ENCODE data around the gene DGUOK.

DGUOK gene

DNA sequence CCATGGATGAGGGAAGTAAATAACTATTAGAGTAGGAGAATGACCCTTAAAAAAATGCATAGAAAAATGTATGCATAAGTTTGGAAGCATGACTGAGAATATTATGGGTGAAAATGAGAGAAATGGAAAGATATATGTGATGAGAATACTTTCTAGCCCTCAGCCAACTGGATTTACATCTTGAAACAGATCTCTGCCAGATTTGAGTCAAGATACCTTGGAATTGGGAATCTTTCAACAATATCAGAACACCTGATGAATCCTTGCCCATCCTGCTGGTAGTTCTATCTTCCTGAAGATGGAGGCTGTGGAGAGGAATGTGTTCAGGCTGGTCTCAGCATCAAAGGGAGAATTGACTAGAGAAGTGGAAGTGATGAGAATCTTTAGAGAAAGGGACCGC is 63.9 kb downstream of the DGUOK start:
- DNase-seq (ENCODE audit: low read depth): no peak
- H3K4me3 ChIP-seq (replicated peaks; ENCODE audit: low read depth, low read length): no peak overlapping the region
- no peak for TF ChIP-seq CTCF (IDR thresholded peaks at IDR 0.05; ENCODE audit: low read length, missing control alignments)

GRCh38 chr2:73992036-73992435 is 65.4 kb downstream of the DGUOK start:
- no peak for DNase-seq (ENCODE audit: low read depth)
- TF ChIP-seq CTCF (IDR thresholded peaks at IDR 0.05; ENCODE audit: low read length, missing control alignments): no peak
- no peak overlapping the region for H3K4me3 ChIP-seq (replicated peaks; ENCODE audit: low read depth, low read length)

DNA sequence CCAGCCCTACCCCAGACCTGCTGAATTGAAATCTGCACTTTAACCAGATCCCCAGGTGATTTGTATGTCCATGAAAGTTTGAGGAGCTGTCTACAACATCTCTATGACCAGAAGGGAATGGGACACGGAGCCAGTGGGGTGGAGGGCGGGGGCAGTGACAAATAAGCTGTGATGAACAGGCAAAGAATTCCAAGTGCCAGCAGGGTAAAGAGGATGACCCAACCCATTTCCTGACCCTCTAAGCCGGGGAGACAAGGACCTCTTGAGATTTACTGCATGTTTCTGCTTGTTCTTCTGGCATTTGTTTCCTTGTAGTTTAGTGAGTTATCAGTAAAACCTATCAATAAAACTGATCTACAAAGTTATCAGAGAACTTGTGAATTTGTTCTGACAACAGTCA is 66.7 kb downstream of the DGUOK start:
- no peak for DNase-seq (ENCODE audit: low read depth)
- no peak overlapping the region for H3K4me3 ChIP-seq (replicated peaks; ENCODE audit: low read depth, low read length)
- TF ChIP-seq CTCF (IDR thresholded peaks at IDR 0.05; ENCODE audit: low read length, missing control alignments): no peak

- no peak overlapping the region for H3K4me3 ChIP-seq (replicated peaks; ENCODE audit: low read depth, low read length)
- no peak for DNase-seq (ENCODE audit: low read depth)
- TF ChIP-seq CTCF (IDR thresholded peaks at IDR 0.05; ENCODE audit: low read length, missing control alignments): no peak
Observed at GRCh38 chr2:73993778-73994177, 67.1 kb downstream of the DGUOK start.

DNA sequence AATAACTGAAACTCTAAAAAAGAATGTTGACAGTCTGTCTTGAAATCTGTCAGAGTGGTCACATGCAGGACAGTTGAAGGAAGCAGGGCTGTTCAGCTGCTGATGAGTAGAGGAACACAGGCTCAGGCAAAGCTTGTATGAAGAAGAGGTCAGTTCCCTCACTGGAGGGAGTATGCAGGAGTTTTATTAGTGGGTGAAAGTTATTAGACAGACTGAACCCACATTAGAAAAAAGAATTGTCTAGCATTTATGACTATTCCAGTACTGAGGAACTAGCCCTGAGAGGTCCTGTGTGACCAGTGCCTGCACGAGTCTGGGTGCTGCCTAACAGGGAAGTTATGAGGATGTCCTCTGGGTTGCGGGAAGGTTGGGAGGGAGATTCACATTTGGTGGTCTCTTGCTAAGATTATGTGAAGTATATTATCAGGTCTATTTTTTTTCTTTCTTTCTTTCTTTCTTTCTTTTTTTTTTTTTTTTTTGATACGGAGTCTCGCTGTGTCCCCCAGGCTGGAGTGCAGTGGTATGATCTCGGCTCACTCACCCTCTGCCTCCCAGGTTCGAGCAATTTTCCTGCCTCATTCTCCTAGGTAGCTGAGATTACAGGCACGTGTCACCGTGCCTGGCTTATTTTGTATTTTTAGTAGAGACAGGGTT is 67.6 kb downstream of the DGUOK start:
- no peak overlapping the region for H3K4me3 ChIP-seq (replicated peaks; ENCODE audit: low read depth, low read length)
- no peak for DNase-seq (ENCODE audit: low read depth)
- TF ChIP-seq CTCF (IDR thresholded peaks at IDR 0.05; ENCODE audit: low read length, missing control alignments): no peak

DNA sequence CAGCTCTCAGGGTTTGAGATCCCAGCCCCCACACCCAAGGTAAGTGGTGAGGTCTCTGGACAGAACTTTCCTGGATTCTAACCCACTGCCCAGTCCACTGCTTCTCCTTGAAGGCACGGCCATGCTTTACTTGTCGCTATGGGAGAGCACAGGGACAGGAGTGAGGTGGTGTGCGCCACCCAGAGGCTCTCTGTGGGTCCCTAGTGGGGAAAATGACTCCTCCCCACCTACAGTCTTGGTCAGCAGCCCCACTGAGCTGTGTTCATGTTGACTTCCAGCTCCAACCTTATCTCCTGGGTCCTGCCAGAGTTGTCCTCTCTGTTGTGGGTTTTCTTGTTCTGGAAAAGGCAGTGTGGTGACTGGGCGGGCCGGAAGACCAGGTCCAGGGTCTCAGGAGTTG is 69.1 kb downstream of the DGUOK start:
- H3K4me3 ChIP-seq (replicated peaks; ENCODE audit: low read depth, low read length): no peak overlapping the region
- no peak for TF ChIP-seq CTCF (IDR thresholded peaks at IDR 0.05; ENCODE audit: low read length, missing control alignments)
- DNase-seq (ENCODE audit: low read depth): no peak

GRCh38 chr2:73997813-73998212 is 71.1 kb downstream of the DGUOK start:
- DNase-seq (ENCODE audit: low read depth): no peak
- H3K4me3 ChIP-seq (replicated peaks; ENCODE audit: low read depth, low read length): no peak overlapping the region
- TF ChIP-seq CTCF (IDR thresholded peaks at IDR 0.05; ENCODE audit: low read length, missing control alignments): no peak

Measured in fibroblast of pulmonary artery (primary cell).